ENCODE results near the gene CYB5R3. TPM values are rescaled to one million over a fixed set of nuclear protein-coding genes. Genes with fewer than 3 reads are reported as not detected.

The CYB5R3 gene
- 36.5 and 82.1 TPM in 2 replicates for total RNA-seq
- 234 and 298 TPM in 2 replicates for polyA plus RNA-seq
- 321 and 443 TPM in 2 replicates for polyA plus RNA-seq (2012)
- polyA minus RNA-seq (ENCODE audit: low replicate concordance): 361 and 617 TPM in 2 replicates

DNA sequence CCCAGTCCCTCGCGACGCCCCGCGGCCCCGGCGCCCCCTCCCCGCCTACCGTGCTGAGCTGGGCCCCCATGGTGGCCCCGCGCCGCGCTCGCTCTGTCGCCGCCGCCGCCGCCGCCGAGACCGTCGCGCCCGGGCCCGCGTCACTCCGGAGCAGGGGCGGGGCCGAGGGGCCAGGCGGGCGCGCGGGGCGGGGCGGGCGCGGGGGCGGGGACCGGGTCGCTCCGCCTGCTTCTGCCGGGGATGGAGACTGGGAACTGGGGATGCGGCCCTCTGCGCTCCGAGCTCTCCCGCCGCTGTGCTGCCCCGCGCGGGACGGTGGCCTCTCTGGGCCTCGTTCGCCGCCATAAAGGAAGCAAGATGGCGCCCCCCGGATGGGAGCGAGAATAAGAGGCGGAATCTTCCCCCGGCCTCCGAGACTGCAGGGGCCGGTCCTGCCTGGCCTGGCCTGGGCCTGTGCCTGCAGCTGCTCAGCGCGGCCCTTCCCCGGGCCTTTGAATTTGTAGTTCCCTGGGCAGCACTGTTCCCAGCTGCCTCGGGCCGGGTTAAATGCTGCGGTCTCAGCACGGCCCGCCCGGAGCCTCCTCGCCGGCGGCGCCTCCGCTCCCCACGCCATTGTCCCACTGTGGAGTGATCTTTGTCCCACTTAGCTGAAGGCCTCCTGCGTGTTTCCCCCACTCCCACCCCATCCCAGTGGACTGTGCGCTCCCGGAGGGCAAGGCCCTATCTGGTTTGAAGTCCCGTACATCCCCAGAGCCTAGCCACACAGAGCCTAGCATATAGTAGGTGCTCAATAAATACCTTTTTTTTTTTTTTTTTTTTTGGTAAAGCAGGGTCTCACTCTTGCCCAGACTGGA, at the start of gene CYB5R3:
Gene CYB5R3 (minus strand): TSS at position 147 of the 854 bp plus-strand sequence. CDS start 77 bp downstream, at position 70.
- Histone ChIP-seq H3K4me2 (ENCODE audit: extremely low read depth, insufficient read depth, low read length) (peak within 1 kb of the TSS; percentile 94), H3K27ac (ENCODE audit: insufficient read depth, low read length) (peak within 1 kb of the TSS; percentile 94), H3K4me1 (ENCODE audit: control insufficient read depth, extremely low read depth, insufficient read depth, low read length) (peaks cover 28% of the 10 kb centered on the region), H3K79me2 (ENCODE audit: control insufficient read depth, insufficient read depth, low read length) (peaks cover 44% of the 10 kb centered on the region), H4K20me1 (ENCODE audit: control insufficient read depth, extremely low read depth, insufficient read depth, low read length) (no peaks in the 10 kb centered on the region), H3K4me3 (replicated peaks in 1 of 4; ENCODE audit: control extremely low read depth in 1 of 4, insufficient read depth in 1 of 4, low read depth in 3 of 4, low read length in 4 of 4) (peak within 1 kb of the TSS; percentile 81 to 98 (median 94)), H3K36me3 (ENCODE audit: control insufficient read depth, insufficient read depth, low read length) (no peaks in the 10 kb centered on the region), H2AFZ (ENCODE audit: low read length) (peak within 1 kb of the TSS; percentile 61), H3K9me3 (ENCODE audit: control insufficient read depth, insufficient read depth, low read depth, low read length) (no peaks in the 10 kb centered on the region), H3K27me3 (ENCODE audit: control insufficient read depth, insufficient read depth, low read length) (no peaks in the 10 kb centered on the region), H3K9ac (ENCODE audit: insufficient read depth, low read length) (peak within 1 kb of the TSS; percentile 96)
- peak; percentile 80 to 82 for DNase-seq (ENCODE audit: low read depth in 2 of 2)
- no peak for TF ChIP-seq EZH2 (IDR thresholded peaks at IDR 0.05; ENCODE audit: low read length, missing control alignments)
- TF ChIP-seq, protein P1, sequence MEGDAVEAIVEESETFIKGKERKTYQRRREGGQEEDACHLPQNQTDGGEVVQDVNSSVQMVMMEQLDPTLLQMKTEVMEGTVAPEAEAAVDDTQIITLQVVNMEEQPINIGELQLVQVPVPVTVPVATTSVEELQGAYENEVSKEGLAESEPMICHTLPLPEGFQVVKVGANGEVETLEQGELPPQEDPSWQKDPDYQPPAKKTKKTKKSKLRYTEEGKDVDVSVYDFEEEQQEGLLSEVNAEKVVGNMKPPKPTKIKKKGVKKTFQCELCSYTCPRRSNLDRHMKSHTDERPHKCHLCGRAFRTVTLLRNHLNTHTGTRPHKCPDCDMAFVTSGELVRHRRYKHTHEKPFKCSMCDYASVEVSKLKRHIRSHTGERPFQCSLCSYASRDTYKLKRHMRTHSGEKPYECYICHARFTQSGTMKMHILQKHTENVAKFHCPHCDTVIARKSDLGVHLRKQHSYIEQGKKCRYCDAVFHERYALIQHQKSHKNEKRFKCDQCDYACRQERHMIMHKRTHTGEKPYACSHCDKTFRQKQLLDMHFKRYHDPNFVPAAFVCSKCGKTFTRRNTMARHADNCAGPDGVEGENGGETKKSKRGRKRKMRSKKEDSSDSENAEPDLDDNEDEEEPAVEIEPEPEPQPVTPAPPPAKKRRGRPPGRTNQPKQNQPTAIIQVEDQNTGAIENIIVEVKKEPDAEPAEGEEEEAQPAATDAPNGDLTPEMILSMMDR (conservative IDR thresholded peaks at IDR 0.05 in 1 of 2, IDR thresholded peaks at IDR 0.05 in 1 of 2; ENCODE audit: low read depth in 1 of 2, low read length in 2 of 2): no peak

DNA sequence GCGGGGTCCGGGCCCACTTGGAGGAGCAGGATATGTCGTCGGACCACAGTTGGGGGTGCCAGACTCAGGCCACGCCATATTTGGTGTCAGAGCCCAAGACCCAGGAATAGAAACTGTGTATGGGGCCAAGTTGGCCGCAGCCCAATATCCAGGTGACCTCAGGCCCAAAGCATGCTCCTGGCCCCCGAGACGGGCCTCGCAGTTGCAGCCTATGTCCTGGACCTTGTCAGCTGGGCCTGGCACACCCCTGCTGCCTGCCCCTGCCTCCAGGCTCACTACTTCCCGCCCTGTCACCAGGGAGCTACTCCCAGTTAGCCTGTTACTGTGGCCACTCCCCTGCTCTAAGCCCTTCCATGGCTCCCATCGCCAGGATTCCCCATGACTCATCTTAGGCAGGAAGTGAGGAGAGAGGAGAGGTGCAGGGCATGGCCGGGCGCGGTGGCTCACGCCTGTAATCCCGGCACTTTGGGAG, 48.4 kb upstream of the CYB5R3 start:
- no peak for TF ChIP-seq EZH2 (IDR thresholded peaks at IDR 0.05; ENCODE audit: low read length, missing control alignments)
- TF ChIP-seq, protein P1 (conservative IDR thresholded peaks at IDR 0.05 in 1 of 2, IDR thresholded peaks at IDR 0.05 in 1 of 2; ENCODE audit: low read depth in 1 of 2, low read length in 2 of 2): no peak
- Histone ChIP-seq H3K4me1 (ENCODE audit: control insufficient read depth, extremely low read depth, insufficient read depth, low read length) (peaks cover 8% of the 10 kb centered on the region), H3K9me3 (ENCODE audit: control insufficient read depth, insufficient read depth, low read depth, low read length) (no peaks in the 10 kb centered on the region), H3K79me2 (ENCODE audit: control insufficient read depth, insufficient read depth, low read length) (no peaks in the 10 kb centered on the region), H4K20me1 (ENCODE audit: control insufficient read depth, extremely low read depth, insufficient read depth, low read length) (no peaks in the 10 kb centered on the region), H3K27ac (ENCODE audit: insufficient read depth, low read length) (peak overlapping the region; percentile 13), H3K36me3 (ENCODE audit: control insufficient read depth, insufficient read depth, low read length) (no peaks in the 10 kb centered on the region), H2AFZ (ENCODE audit: low read length) (no peak overlapping the region), H3K4me3 (replicated peaks in 1 of 4; ENCODE audit: control extremely low read depth in 1 of 4, insufficient read depth in 1 of 4, low read depth in 3 of 4, low read length in 4 of 4) (no peak overlapping the region), H3K4me2 (ENCODE audit: extremely low read depth, insufficient read depth, low read length) (no peak overlapping the region), H3K9ac (ENCODE audit: insufficient read depth, low read length) (no peak overlapping the region), H3K27me3 (ENCODE audit: control insufficient read depth, insufficient read depth, low read length) (no peaks in the 10 kb centered on the region)
- peak; percentile 81 to 84 for DNase-seq (ENCODE audit: low read depth in 2 of 2)

DNA sequence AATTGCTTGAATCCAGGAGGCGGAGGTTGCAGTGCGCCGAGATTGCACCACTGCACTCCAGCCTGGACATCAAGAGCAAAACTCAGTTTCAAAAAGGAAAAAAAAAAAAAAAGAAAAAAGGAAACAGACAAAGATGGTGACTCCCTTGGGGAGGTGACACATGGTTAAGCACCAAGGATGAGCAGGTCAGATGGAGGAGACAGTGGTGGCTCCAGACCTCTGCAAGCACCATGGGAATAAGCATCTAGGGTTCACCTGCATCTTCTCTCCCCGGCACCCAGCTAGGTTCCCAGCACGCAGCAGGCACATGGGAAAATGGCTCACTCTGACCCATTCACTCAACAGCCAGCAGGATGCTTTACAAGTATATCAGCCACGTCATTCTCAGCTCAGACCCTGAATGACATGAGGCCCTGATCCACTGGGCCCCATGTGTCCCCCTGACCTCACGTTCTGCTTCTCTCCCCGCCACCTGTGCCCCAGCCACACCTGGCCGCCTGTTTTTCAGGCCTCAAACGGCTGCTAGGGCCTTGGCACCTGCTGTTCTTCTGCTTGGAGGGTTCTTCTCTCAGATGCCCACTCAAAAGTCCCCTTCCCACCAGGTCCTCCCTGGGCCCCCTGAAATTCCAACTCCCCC, 47.3 kb upstream of the CYB5R3 start:
- no peaks in the 10 kb centered on the region for H4K20me1 ChIP-seq (ENCODE audit: control insufficient read depth, extremely low read depth, insufficient read depth, low read length)
- no peak for DNase-seq (ENCODE audit: low read depth in 2 of 2)
- no peak overlapping the region for H3K9ac ChIP-seq (ENCODE audit: insufficient read depth, low read length)
- no peaks in the 10 kb centered on the region for H3K79me2 ChIP-seq (ENCODE audit: control insufficient read depth, insufficient read depth, low read length)
- no peak overlapping the region for H3K4me2 ChIP-seq (ENCODE audit: extremely low read depth, insufficient read depth, low read length)
- H3K27ac ChIP-seq (ENCODE audit: insufficient read depth, low read length): no peak overlapping the region
- no peak overlapping the region for H3K4me3 ChIP-seq (replicated peaks in 1 of 4; ENCODE audit: control extremely low read depth in 1 of 4, insufficient read depth in 1 of 4, low read depth in 3 of 4, low read length in 4 of 4)
- H3K9me3 ChIP-seq (ENCODE audit: control insufficient read depth, insufficient read depth, low read depth, low read length): no peaks in the 10 kb centered on the region
- TF ChIP-seq EZH2 (IDR thresholded peaks at IDR 0.05; ENCODE audit: low read length, missing control alignments): no peak
- TF ChIP-seq, protein P1 (conservative IDR thresholded peaks at IDR 0.05 in 1 of 2, IDR thresholded peaks at IDR 0.05 in 1 of 2; ENCODE audit: low read depth in 1 of 2, low read length in 2 of 2): no peak
- H2AFZ ChIP-seq (ENCODE audit: low read length): no peak overlapping the region
- peaks cover 8% of the 10 kb centered on the region for H3K4me1 ChIP-seq (ENCODE audit: control insufficient read depth, extremely low read depth, insufficient read depth, low read length)
- H3K27me3 ChIP-seq (ENCODE audit: control insufficient read depth, insufficient read depth, low read length): no peaks in the 10 kb centered on the region
- no peaks in the 10 kb centered on the region for H3K36me3 ChIP-seq (ENCODE audit: control insufficient read depth, insufficient read depth, low read length)
